HG03066 (cell line): ENCODE data around the gene SLC9A9.
"Not testable (repeated sequence)": the region's sequence is repeated elsewhere in the genome, so short reads cannot be mapped to it uniquely, and the experiment has no call there.

Experiments used
- ATAC-seq: cut with Tn5 transposase; IDR thresholded peaks from one replicate; pipeline ENCODE4 v1.9.1; 2021; ENCODE audit warnings: low read depth; ENCODE audit not compliant: unreplicated experiment

Gene SLC9A9

DNA sequence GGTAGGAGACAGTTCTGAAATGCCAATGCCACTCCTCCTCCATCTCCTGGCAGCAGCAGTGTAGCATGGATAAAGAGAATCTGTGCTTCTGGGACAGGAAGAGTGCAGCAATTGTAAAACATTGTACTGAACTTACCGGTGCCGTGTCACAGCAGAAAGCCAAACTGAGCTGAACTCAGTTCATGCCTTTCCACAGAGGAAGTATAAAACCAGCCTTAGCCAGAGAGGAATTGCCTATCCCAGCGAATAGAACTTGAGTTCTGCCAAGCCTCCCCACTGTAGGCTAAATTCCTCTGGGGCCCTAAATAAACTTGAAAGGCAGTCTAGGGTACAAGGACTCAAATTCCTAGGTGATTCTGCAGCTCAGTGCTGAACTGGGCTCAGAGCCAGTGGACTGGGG lies 148.8 kb downstream of the SLC9A9 start:
- ATAC-seq, result no peak

DNA sequence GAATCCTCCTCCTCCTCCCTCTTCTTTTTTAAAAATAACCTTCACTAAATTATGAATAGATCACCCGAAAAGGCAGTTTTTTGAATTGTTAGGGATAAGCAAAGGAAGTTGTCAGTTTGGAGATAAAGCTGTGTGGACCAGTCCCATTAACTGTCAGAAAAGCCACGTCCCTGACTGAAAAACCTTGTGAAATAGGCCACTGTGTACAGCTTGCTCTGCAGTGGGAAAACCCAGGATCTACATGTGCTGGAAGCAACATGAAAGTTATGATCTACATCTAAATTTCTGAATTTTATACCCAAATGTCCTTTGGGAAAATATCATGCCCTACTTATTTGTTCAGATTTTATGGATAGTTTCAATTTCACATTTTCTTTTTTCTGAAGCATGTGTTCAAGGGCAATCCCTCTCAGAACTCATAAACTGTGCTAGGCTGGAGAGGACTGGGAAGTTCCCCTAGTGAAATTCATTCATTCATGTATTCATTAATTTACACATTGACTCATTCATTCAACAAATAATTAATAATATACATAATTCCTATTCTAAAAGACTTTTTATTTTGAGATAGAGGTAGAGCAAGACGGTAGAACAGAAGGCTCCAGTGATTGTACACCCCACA lies 149.5 kb downstream of the SLC9A9 start:
- ATAC-seq, result no peak

DNA sequence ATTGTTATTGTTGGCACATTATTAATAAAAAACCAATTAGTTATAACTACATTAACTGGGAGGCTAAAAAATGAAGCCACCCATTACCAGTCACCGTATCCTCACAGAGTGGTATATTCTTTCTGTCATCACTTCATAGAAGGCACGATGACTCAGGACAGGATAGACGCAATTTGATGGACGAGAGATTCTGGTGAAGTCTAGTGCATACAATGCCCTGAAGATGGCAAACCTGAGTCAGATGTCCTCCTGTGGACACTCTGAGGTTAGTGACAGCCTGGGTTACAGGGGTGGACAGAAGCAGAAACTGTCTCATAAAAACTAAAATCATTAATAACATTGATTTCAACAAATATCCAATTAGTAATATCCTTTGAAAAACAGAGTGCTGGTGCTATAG lies 150.3 kb downstream of the SLC9A9 start:
- ATAC-seq, result no peak

DNA sequence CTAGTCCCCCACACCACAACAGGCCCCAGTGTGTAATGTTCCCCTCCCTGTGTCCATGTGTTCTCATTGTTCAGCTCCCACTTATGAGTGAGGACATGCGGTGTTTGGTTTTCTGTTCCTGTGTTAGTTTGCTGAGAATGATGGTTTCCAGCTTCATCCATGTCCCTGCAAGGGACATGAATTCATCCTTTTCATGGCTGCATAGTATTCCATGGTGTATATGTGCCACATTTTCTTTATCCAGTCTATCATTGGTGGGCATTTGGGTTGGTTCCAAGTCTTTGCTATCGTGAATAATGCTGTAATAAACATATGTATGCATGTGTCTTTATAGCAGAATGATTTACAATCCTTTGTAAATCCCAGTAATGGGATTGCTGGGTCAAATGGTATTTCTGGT lies 152.9 kb downstream of the SLC9A9 start:
- not testable (repeated sequence) for ATAC-seq

DNA sequence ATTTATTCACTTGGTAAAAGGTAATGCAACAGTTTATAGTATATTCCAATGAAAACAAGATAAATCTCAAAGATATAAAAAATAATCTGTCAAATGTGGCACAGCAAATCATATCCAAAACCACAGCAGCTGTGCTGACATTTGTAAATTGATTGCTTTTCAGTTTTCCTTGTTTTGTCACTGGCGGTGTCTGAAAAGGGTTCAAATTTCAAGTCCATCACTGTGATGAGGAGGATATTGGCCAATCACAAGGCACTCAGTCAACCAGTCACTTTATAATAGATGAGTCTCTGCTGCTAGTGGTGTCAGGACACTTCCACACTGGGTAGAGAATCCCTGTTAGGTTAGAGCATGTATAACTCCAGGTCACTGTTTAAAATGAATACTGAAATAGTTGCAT lies 154.8 kb downstream of the SLC9A9 start:
- no peak for ATAC-seq

DNA sequence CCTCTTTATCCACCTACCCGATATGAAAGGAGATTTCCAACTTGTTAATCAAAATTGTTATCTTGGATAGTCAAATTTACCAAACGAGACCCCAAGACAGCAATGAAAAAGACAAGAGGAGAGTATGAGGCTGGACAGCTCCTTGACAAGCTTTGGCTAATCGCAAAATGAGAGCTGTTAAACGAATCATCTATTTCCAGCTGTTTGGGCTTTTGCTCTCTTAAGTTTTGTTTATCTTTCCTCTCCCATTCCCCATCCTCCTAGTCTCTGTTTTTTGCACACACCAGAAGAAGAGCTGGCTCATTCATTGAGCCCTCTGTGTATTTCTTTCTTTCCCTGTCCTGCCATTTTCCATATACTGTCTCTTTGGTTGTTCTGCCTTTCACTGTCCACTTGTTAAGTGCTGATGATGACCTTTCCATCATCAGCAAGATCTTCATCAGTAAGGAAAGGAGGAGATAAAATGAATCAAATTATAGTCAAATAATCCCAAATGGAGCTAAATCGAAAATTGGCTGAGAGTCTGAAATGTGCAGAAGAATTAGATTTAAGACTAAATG lies 161.6 kb downstream of the SLC9A9 start:
- no peak for ATAC-seq

DNA sequence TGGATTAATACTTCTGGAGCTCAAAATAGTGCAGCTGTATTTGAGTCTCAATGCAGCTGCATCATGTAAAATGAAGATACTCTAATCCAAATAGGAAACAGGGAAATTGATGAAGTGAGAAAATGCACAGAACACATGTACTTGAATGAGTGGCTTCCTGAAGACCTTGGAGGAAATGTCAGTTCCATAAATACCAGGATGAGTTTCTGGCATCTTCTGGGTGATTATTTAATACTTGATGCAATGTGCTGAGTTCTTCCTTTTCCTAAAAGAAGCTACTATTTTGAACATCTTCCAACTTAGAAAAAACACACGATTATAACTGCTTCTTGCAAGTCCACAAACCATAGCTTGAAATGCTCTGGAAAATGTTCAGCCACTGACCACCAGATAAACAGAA lies 162.8 kb downstream of the SLC9A9 start:
- ATAC-seq, result no peak

DNA sequence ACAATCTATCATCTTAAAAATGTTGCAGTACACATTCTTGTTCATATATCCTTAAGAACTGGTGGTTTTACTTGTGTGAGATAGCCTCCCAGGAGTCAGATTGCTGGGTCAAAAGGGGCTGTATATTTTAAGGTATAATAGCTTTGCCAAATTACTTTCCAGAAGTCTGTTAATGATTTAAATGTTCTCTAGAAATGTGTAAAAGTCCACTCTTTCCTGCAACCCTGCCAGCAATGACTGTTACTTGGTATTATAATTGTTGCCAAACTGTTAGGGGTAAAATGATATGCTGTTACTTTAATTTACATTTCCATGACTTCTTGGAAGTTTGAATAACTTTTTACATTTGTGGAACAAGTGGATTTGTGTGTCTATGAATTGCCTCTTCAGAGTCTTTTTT lies 170.8 kb downstream of the SLC9A9 start:
- no peak for ATAC-seq

DNA sequence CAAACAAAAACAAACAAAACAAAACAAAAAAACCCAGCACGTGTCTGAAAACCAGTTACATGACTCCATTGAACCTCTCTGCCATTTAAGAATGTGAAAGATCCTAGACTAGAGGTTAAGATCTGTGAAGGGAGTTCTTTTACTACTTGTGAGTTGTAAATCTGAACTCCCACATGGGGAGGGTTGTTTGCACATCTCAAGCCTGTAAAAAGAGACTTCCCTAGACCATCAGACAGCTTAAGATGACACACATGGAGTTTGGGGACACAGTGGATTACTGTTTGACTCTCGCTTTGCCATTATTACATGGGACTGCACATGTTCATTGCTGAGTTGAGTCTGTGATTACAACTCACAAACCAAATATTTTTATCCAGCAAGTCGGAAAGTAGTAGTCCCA lies 171.5 kb downstream of the SLC9A9 start:
- ATAC-seq, result no peak

DNA sequence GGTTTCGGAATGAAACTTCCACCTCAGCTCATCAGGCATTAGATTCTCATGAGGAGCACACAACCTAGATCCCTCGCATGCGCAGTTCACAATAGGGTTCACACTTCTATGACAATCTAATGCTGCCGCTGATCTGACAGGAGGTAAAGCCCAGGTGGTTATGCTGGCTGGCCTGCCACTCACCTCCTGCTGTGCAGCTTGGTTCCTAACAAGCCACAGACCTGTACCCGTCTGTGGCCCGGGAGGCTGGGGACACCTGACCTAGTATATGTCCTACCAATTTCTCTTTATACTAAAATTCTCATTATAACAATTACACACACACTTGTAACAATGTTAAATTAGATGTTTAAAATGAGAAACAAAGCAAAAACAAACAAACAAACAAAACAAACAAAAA lies 172.2 kb downstream of the SLC9A9 start:
- ATAC-seq, result no peak

DNA sequence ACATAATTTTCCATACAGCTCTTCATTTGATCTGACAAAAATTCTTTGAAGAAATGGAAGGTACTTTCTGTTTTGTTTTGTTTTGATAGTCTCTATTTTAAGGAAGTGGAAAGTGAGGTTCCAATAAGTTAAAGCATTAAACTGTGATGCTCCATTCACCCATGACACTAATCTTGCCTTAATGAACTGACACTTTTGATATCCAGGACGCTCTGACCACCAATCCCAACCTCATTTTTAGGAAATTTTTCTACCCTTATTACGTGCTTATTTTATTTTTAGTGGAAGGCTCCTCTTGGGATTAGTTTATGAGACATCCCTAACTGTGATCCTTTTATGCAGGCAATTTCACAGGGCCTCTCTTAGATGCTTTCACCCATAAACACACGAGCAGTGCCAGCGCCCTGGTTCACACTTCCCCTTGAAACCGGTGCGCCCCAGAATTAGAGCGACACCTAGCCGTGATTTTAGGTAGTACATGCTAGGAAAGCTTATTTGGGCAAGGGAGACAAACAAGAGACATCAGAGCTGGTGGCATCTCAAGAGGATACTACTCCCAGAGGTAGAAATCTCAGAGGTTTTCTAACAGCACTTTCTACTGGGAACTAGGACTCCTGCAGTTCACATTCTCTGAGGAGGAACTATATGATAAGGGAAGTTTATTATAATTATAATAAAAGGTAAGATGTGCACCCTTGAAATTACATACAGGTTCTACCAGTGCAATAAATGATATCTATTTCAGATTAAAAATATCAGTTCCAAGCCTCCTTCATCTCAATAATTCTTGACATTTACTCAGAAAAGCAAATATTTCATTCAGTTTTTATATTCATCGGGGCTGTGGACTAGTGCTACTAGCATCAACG lies 173.9 kb downstream of the SLC9A9 start:
- peak; percentile 50 for ATAC-seq

DNA sequence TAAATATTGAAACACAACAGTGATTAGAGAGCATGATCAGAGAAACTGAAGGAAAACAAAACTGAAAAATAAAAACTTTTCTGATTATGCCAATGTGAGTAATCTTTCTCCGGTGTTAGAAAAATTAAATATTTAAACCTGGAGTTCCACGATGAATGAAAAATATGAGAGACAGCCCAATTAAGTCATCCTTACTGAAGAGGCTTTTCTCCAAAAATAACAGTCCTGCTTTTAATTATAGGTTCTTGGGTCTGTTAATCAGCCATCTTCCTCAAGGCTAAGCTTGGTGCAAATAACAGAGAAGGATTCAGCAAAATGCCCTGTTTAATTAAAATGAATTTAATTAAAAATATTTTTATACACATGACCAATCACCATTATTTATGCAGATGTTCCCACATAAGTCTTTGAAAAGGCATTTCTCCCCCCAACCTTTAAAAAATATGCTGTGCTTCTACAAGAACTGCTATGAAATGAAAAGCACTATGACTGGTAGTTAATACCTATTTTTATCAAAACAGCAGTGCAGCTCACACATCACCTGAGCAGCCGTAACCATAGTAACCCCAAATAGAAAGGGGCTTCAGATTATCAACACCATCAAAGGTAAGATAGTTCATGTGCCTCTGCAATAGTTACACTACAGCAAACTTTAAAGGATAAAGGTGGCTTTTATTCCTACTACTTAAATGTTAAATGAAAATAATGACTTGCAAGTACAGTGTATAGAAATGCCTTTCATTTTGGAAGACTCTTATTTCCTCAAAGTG lies 175.7 kb downstream of the SLC9A9 start:
- ATAC-seq, result no peak

DNA sequence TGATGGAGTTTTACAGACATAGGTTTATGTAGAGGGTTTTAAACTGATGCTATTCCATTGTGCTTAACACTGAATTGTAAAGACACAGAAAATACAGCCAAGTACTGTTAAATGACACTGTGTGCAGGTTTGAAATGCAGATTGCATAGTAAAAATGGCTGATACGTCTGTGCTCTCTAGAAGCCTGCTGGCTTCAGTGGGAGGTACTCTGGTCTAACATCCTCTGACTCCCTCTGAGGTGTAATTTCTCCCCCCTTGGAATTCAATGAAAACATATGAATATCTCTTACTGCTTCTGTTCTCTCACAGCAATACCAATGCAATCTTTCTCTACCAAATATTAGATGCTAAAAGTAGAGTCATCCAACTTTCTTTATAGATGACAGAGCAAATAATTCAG lies 176.6 kb downstream of the SLC9A9 start:
- ATAC-seq, result no peak

DNA sequence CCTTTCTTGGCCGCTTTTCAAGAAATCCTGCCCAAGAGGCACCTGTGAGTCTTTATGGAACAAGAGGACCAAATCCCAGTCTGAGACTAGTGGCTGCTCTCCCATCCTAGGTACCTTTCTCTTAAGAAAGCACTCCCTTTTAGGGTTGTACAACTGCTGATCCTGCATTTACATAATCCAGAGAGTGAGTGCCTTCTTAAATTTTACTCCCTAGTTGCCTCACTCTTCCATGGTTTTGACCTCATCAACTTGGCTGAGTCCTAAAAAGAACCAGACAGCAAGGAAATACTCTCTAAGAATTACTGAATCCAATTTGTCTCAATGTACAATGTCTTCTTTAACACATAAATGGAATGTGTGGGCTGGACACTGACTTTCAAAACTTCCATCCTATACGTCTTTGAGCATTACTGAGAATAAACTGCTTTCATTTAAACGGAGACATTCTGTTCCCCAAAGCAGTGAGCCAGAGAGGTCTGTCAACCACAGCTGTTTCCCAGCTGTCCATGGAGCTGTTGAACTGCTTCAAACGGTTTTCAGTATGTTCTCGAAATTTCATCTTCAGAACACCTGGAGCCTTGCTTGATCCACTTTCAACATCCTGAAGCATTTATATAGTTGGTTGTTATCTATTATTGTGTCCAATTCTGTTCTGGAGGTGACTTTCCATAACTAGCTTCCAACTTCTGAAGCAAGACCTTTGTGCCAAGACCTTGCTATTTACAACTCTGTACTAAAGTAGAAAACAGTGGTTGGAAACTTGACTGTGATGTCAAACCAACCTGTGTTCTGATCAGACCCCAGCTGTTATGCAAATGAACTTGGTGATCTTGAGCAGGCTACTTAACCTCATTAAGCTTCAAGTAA lies 179.1 kb downstream of the SLC9A9 start:
- peak; percentile 92 for ATAC-seq

DNA sequence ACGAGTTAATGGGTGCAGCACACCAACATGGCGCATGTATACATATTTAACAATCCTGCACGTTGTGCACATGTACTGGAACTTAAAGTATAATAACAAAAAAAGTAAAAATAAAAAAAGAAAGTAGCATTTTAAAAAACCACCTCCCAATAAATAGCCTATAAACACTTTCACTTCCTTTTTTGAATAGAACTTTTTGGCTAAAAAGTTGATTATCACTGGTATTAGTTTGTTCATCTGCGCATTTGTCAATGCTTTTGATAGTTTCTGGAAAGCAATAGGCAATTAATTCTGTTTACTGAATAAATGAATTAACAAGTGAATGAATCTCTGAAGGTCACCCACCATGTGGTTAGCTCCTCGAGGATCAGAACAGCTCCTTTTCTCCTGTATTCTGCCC lies 179.9 kb downstream of the SLC9A9 start:
- no peak for ATAC-seq

DNA sequence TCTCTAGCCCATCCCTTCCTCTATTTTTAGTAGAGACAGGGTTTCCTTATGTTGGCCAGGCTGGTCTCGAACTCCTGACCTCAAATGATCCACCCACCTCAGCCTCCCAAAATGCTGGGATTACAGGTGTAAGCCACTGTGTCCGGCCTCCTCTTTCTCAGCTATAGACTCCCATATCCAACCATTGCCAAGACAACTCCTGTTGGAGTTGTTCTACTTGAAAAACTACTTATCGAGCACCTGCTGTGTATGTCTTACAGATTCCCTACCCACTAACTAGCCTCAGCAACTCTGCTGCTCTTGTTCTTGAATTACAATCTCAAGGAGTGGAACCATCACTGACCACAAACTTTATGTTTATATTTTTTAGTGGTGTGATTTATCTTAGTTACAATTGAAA lies 186.6 kb downstream of the SLC9A9 start:
- no peak for ATAC-seq

DNA sequence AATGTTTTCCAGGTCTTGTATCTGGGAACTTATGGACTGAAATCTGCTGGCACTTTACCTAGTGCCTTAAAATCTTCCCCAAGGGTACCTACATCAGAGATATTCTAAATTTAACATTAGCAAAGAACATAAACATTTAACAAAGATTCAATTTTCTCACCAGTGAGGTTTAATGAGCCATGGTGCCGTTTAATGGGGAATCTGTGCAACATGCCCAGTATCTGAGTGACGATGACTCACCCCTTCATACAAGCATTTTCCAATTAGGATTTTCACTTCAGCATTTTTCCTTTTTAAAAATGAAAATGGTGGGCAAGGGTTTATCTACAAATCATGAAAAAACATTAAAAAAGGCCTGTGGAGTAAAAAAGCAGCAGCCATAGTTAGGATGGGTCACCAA lies 189.4 kb downstream of the SLC9A9 start:
- no peak for ATAC-seq

DNA sequence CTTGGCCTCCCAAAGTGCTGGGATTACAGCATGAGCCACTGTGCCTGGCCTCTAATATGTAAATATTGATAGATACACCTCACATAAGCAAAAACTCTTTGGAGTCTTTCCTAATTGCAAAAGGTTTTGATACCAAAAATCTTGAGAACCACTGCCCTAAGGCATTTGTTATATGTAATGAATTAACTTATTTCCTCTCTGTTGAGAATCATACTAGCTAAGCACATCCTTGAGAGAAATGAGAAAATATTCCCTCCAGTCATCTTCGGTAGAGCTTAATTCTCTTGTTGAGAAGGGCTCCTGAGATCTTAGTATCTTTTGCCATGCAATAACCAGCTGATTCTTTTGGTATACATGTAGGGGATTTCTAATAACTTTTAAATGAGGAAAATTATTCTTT lies 190.2 kb downstream of the SLC9A9 start:
- ATAC-seq, result no peak

DNA sequence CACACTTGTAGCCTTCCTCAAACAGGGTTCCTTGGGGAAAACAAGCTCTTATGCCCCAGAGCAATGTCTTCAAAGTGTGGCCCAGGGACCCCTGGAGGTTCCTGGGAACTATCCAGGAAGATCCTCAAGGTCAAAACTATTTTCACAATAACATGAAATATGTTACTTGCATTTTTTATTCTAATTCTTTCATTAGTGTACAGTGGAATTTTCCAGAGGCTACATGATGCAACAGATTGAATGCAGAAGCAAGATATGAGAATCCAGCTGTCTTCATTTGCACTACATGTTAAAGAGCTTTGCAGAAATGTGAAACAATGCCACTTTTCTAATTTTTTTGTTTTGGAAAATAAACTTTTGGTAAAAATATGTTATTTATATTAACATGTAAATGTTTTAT lies 190.9 kb downstream of the SLC9A9 start:
- no peak for ATAC-seq

DNA sequence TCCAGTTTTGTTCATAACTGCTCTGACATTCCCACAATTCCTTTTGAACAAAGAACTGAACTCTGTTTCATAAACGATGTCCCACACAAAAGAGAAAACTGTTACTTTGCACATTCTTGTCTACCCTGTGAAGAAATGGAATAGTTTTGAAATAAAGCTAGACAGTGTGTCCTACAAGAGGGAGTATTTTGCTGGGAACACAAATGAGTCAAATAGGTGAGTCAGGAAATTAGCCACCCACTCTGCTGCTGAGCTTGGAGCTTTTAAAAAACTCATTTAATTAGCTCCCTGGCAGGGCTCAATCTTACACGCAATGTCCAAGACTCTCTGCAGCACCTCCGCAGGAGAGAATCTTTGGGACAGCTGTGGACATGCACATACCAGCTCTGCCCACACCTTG lies 193.4 kb downstream of the SLC9A9 start:
- ATAC-seq, result no peak
